ENCODE data around the gene PRPF31.

PRPF31 gene

GRCh38 chr19:54102421-54103169, 13.0 kb upstream of the PRPF31 start, which contains the start of gene NDUFA3:
Gene NDUFA3, plus strand, starts transcription at chr19:54102855. Its CDS starts 24 bp downstream, at chr19:54102879.
- peak within 1 kb of the TSS; percentile 87 for H3K4me3 ChIP-seq (ENCODE audit: low read depth, low read length)
- TF ChIP-seq CTCF (IDR thresholded peaks at IDR 0.05; ENCODE audit: low read depth, low read length) = no peak

- no peak for TF ChIP-seq CTCF (IDR thresholded peaks at IDR 0.05; ENCODE audit: low read depth, low read length)
- no peak overlapping the region for H3K4me3 ChIP-seq (ENCODE audit: low read depth, low read length)
These were observed 10.4 kb upstream of the PRPF31 start for GRCh38 chr19:54104998-54105715.

GRCh38 chr19:54105796-54106195, 9.8 kb upstream of the PRPF31 start:
- H3K4me3 ChIP-seq (ENCODE audit: low read depth, low read length) = no peak overlapping the region
- no peak for TF ChIP-seq CTCF (IDR thresholded peaks at IDR 0.05; ENCODE audit: low read depth, low read length)

GRCh38 chr19:54106716-54107115, 8.8 kb upstream of the PRPF31 start:
- no peak overlapping the region for H3K4me3 ChIP-seq (ENCODE audit: low read depth, low read length)
- TF ChIP-seq CTCF (IDR thresholded peaks at IDR 0.05; ENCODE audit: low read depth, low read length) = no peak

- TF ChIP-seq CTCF (IDR thresholded peaks at IDR 0.05; ENCODE audit: low read depth, low read length) = no peak
- no peak overlapping the region for H3K4me3 ChIP-seq (ENCODE audit: low read depth, low read length)
These were observed 7.6 kb upstream of the PRPF31 start for GRCh38 chr19:54107876-54108490.

GRCh38 chr19:54108496-54108895, 7.1 kb upstream of the PRPF31 start:
- no peak overlapping the region for H3K4me3 ChIP-seq (ENCODE audit: low read depth, low read length)
- TF ChIP-seq CTCF (IDR thresholded peaks at IDR 0.05; ENCODE audit: low read depth, low read length) = no peak

- no peak for TF ChIP-seq CTCF (IDR thresholded peaks at IDR 0.05; ENCODE audit: low read depth, low read length)
- no peak overlapping the region for H3K4me3 ChIP-seq (ENCODE audit: low read depth, low read length)
These were observed 5.9 kb upstream of the PRPF31 start for GRCh38 chr19:54109651-54110050.
